Upper lobe of left lung (tissue), 6 donors: ENCODE results near the gene EEF2. TPM values are rescaled to one million over a fixed set of nuclear protein-coding genes. Genes with fewer than 3 reads are reported as not detected.

ENCODE experiments used
- ATAC-seq, 2 donors: fragments of 200-7000 bp; cut with Tn5 transposase; one replicate each; pipeline ENCODE4 v1.9.1; 2022; ENCODE audit warnings: mild to moderate bottlenecking in 2 of 2, moderate library complexity in 2 of 2; ENCODE audit not compliant: low FRiP score in 2 of 2
- DNase-seq, 2 donors: peaks; one replicate each; pipeline ENCODE4 v3.0.0-alpha.2; 2019 to 2020
- H3K27ac ChIP-seq, 4 donors: fragments of 200-600 bp; sonication (generic); one replicate each; pipeline ENCODE4 v1.5.1; 2016 to 2019
- H3K27me3 ChIP-seq, 4 donors: fragments of 200-600 bp; sonication (generic); one replicate each; pipeline ENCODE4 v1.5.1; 2017 to 2019
- H3K36me3 ChIP-seq, 4 donors: fragments of 200-600 bp; sonication (generic); one replicate each; pipeline ENCODE4 v1.5.1; 2016 to 2019
- H3K4me1 ChIP-seq, 4 donors: fragments of 200-600 bp; sonication (generic); one replicate each; pipeline ENCODE4 v1.5.1; 2018 to 2019
- H3K4me3 ChIP-seq, 4 donors: fragments of 200-600 bp; sonication (generic); one replicate each; pipeline ENCODE4 v1.5.1; 2017 to 2019; ENCODE audit warnings: mild to moderate bottlenecking in 2 of 4, moderate library complexity in 1 of 4
- H3K9me3 ChIP-seq, 4 donors: fragments of 200-600 bp; sonication (generic); one replicate each; pipeline ENCODE4 v1.5.1; 2018 to 2019
- EP300 ChIP-seq, 4 donors: sonication (generic); formaldehyde crosslinking; IDR thresholded peaks; one replicate each; pipeline ENCODE4 v1.5.1; 2017; ENCODE audit warnings: antibody characterized with exemption in 4 of 4, control low read depth in 2 of 4
- POLR2A ChIP-seq, 4 donors: fragments of 450-650 bp; IDR thresholded peaks; one replicate each; pipeline ENCODE4 v1.5.1; 2016 to 2017; ENCODE audit warnings: antibody characterized with exemption in 4 of 4, mild to moderate bottlenecking in 2 of 4
- POLR2AphosphoS5 ChIP-seq, 2 donors: sonication (generic); formaldehyde crosslinking; IDR thresholded peaks; one replicate each; pipeline ENCODE4 v1.5.1; 2017; ENCODE audit warnings: antibody characterized with exemption in 2 of 2
- WGBS, 2 donors: methylation state at CpG; one replicate each; pipeline ENCODE4 v1.1.5; 2017 to 2018; 5-methylcytosine and 5-hydroxymethylcytosine counted together
- total RNA-seq, 6 donors: library from RNA; depleted of rRNA in 4 of 6; stranded (reverse); fragments of >200 nt in 4 of 6; gene quantifications; one replicate each; pipeline versions ENCODE4 v1.1.0 to v1.2.1, GENCODE V29; 2016 to 2021
- TF ChIP-seq, protein P1 (sequence below), 6 experiments: fragments of 450-650 bp in 4 of 6; fragments of 200-600 bp in 2 of 6; sonication (generic) in 2 of 6; IDR thresholded peaks; one replicate each; pipeline ENCODE4 v1.5.1; 2016 to 2019; ENCODE audit warnings: antibody characterized with exemption in 6 of 6
- donor health status: DM: no; HTN: no; CAD: no; lungs with moderate emphysema.
- donor health status: DM: no; HTN: yes; CAD: no; lungs with severe emphysema.

EEF2 gene
- total RNA-seq, 6 donors from 2014 or later: 1,167 to 2,562 (median 1,758) TPM

DNA sequence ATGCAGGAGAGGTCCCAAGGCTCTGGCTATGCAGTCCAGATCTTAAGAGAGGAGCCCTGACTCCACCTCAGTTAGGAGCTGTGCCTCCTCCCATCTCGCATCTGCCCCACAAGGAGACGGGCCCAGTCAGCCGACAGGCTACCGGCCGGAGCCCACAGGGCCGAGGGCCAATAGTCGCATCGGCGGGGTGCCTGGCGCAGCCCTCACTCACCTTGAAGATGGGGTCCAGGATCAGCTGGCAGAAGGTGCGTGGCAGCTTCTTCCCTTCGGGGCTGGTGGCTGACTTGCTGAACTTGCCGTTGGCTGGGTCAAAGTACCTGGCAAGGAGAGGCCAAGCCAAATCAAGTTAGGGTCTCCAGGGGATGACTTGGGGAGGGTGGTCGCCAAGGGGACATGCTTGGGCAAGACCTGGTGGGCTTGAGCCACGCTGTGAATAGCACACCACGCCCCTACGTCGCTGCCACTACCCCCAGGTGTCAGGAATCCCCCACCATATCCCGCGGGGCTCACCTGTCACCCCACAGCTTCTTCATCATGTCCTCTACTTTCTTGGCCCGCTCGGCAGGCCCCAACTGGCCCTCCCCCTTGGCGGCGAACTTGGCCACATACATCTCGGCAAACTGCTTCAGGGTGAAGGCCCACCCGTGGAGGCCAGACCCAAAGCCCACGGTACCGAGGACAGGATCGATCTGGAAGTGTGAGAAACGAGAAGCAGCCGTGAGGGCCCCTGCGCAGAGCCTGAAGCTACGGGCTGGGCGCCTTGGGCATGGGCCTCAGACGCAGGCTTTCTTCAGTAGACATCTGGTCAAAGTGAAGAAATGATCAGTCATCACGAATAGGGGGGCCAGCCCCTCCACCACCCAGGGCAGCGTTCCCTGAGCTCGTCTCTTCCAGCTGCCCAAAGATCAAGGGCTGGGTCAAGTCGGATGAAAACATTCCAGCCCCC lies 3.3 kb downstream of the EEF2 start:
- no peak for TF ChIP-seq POLR2A (IDR thresholded peaks at IDR 0.05)
- TF ChIP-seq, protein P1, sequence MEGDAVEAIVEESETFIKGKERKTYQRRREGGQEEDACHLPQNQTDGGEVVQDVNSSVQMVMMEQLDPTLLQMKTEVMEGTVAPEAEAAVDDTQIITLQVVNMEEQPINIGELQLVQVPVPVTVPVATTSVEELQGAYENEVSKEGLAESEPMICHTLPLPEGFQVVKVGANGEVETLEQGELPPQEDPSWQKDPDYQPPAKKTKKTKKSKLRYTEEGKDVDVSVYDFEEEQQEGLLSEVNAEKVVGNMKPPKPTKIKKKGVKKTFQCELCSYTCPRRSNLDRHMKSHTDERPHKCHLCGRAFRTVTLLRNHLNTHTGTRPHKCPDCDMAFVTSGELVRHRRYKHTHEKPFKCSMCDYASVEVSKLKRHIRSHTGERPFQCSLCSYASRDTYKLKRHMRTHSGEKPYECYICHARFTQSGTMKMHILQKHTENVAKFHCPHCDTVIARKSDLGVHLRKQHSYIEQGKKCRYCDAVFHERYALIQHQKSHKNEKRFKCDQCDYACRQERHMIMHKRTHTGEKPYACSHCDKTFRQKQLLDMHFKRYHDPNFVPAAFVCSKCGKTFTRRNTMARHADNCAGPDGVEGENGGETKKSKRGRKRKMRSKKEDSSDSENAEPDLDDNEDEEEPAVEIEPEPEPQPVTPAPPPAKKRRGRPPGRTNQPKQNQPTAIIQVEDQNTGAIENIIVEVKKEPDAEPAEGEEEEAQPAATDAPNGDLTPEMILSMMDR (IDR thresholded peaks at IDR 0.05): no peak
- TF ChIP-seq EP300 (IDR thresholded peaks at IDR 0.05): no peak
- no peak for TF ChIP-seq POLR2AphosphoS5 (IDR thresholded peaks at IDR 0.05)
- Histone ChIP-seq H3K27me3 (no peaks in the 10 kb centered on the region), H3K4me3 (no peak overlapping the region), H3K36me3 (peaks cover 65 to 75% (median 72%) of the 10 kb centered on the region in 4 donors), H3K27ac (peak overlapping the region in 1 of 4 donors; percentile 3), H3K4me1 (peaks cover 29 to 52% (median 35%) of the 10 kb centered on the region in 4 donors), H3K9me3 (no peaks in the 10 kb centered on the region)
- ATAC-seq: no peak
- WGBS, 2 donors: 88 to 93% methylated on average over 26 to 39 of the region's 39 CpGs
- peak in 1 of 2 donors; percentile 68 for DNase-seq

DNA sequence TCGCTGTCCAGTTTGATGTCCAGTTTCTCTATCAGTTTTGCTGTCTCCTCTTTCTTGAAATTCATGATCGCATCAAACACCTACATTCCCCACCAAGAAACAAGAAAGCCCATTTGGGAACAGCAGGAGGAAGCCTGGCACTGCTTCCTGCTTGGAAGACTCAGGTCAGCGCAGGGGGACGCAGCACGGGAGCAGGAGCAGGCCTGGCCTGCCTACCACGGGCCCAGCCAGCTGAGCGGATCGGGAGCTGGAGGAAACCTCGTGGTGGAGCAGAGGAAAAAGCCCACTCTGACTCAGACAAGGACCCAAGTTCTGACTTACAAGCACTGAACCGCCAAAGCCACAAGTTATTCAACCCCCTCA lies 3.9 kb downstream of the EEF2 start:
- WGBS, 2 donors: 92 to 100% methylated on average over 5 to 10 of the region's 10 CpGs
- Histone ChIP-seq H3K27me3 (no peaks in the 10 kb centered on the region), H3K27ac (peak overlapping the region in 1 of 4 donors; percentile 3), H3K4me1 (peaks cover 22 to 45% (median 28%) of the 10 kb centered on the region in 4 donors), H3K9me3 (no peaks in the 10 kb centered on the region), H3K4me3 (no peak overlapping the region), H3K36me3 (peaks cover 72 to 81% (median 79%) of the 10 kb centered on the region in 4 donors)
- DNase-seq (no peak), ATAC-seq (no peak)
- TF ChIP-seq POLR2A (IDR thresholded peaks at IDR 0.05) (no peak), POLR2AphosphoS5 (IDR thresholded peaks at IDR 0.05) (no peak), EP300 (IDR thresholded peaks at IDR 0.05) (no peak)
- TF ChIP-seq, protein P1 (IDR thresholded peaks at IDR 0.05): no peak

DNA sequence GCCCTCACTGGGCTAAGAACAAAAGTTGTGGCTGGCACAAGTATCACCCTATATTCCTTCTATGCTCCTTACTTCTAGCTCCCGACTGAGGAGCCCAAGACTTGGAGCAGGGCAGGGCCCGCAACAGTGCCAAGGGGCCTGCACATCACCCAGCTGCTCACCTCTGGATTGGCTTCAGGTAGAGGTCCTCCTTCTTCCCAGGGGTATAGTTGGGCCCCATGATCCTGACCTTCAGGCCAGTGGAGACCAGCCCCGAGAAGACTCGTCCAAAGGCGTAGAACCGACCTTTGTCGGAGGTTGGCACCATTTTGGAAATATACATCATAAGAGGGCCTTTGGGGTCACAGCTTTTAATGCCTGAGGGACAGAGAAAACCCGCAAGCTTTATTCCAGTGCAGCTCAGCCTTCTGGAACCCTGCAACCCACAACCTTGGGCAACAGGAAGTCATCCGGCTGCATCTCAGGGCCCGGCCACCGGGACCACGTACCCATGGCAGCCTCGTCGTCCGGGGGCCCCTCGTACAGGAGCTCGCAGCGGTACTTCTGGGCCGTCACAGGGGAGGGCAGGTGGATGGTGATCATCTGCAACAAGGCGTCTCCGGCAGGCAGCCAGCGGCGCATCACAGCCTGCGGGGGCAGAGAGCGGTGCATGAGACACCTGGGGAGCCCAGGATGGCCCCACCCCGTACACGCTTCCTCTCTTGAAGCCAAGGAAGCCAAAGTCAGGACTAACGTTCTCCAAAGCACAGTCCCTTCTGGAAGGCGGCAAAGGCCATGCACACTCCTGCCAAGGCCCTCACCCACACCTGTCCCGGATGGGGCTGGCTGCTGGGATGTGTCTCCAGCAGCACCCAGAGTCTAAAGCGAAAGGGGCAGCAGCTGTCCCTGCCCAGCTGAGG lies 4.7 kb downstream of the EEF2 start:
- H3K4me3 ChIP-seq: no peak overlapping the region
- no peaks in the 10 kb centered on the region for H3K9me3 ChIP-seq
- H3K36me3 ChIP-seq: peaks cover 79 to 89% (median 86%) of the 10 kb centered on the region in 4 donors
- H3K4me1 ChIP-seq: peaks cover 16 to 38% (median 21%) of the 10 kb centered on the region in 4 donors
- ATAC-seq (no peak), DNase-seq (peak in 1 of 2 donors; percentile 79)
- H3K27me3 ChIP-seq: no peaks in the 10 kb centered on the region
- TF ChIP-seq, protein P1 (IDR thresholded peaks at IDR 0.05): no peak
- no peak for TF ChIP-seq EP300 (IDR thresholded peaks at IDR 0.05)
- no peak for TF ChIP-seq POLR2AphosphoS5 (IDR thresholded peaks at IDR 0.05)
- TF ChIP-seq POLR2A (IDR thresholded peaks at IDR 0.05): no peak
- no peak overlapping the region for H3K27ac ChIP-seq
- WGBS, 2 donors: 90 to 92% methylated on average over 16 to 24 of the region's 31 CpGs

DNA sequence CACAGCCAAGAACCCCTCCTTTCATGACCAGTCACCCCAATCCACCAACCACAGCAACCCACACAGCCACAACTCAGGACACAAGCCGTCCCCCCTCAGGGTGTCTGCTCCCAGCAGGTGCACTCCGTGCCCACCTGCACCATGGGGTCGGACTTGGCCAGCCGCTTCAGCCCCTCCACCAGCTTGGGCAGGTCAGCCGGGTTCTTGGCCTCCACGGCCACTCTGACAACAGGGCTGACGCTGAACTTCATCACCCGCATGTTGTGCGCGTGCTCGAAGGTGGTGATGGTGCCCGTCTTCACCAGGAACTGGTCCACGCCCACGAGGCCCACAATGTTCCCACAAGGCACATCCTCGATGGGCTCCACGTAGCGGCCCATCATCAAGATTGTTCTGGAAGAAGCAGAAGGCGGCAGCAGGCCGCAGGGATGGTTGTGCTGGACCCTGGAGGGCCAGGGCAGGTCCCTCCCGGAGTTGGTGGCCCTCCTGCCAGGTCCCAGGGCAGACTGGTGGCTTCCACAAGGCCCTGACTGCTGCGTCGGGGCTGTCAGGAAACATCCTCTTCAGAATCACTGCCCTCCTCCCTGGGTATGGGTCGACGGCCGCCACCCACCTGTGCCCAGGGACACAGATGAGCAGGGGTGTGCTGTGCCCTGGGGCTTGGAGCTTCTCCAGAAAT lies 5.5 kb downstream of the EEF2 start:
- DNase-seq: peak in 1 of 2 donors; percentile 64
- peaks cover 79 to 97% (median 93%) of the 10 kb centered on the region in 4 donors for H3K36me3 ChIP-seq
- 95 to 96% methylated on average over 20 to 22 of the region's 25 CpGs for WGBS, 2 donors

More for the DNA sequence above, 5.5 kb downstream of the EEF2 start:
- no peaks in the 10 kb centered on the region for H3K9me3 ChIP-seq
- H3K27ac ChIP-seq: no peak overlapping the region
- no peak for ATAC-seq
- H3K27me3 ChIP-seq: no peaks in the 10 kb centered on the region
- TF ChIP-seq POLR2A (IDR thresholded peaks at IDR 0.05): no peak
- TF ChIP-seq, protein P1 (IDR thresholded peaks at IDR 0.05): no peak
- no peak for TF ChIP-seq EP300 (IDR thresholded peaks at IDR 0.05)
- no peak for TF ChIP-seq POLR2AphosphoS5 (IDR thresholded peaks at IDR 0.05)
- H3K4me1 ChIP-seq: peaks cover 14 to 35% (median 19%) of the 10 kb centered on the region in 4 donors
- no peak overlapping the region for H3K4me3 ChIP-seq
